Activated T-cell treated with anti-CD3 and anti-CD28 coated beads for 4 hours (primary cell): ENCODE data around the gene UXT.
"Not testable (repeated sequence)": the region's sequence is repeated elsewhere in the genome, so short reads cannot be mapped to it uniquely, and the experiment has no call there.

Experiments
- DNase-seq: peaks from one replicate; pipeline ENCODE4 v3.0.0-alpha.2; 2020

Gene UXT

DNA sequence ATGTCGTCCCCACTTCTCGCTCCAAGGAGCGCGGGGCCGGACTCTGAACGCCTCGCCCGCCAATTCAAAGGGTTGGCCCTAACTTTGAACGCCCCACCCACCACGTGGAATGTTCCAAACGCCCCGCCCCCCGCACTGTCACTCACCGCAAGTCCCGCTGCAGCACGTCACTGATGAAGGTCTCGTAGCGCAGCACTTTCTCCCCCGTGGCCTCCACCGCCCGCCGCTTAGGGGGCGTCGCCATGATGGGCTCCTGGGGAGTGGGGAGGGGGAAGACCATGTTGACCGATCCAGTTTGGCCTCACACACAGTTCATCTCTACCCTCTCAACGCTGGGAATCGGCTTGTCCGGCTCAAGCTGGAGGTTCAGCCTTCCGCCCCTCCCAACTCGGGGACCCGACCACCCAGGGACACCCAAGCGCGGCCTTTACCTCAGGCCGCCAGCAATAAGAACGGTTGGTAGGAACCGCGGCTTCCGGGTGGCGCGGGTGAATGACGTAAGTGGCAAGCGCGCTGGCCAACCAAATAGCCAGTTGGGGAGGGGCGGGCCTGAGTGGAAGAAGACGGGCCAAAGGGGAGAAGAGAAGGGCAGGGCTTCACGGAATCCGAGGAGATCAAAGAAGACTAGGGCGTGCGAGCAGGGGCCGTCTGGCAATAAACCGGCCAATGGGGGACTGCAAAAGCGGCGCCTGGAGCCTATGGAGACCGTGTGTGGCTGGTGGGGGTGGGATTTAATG lies at the start of gene UXT:
UXT (minus strand) TSS at position 497 of the 737 bp plus-strand sequence; CDS start at position 244, 253 bp downstream.
- DNase-seq, result peak; percentile 85

GRCh38 chrX:47707031-47707780 lies 48.2 kb upstream of the UXT start:
- DNase-seq, result no peak

DNA sequence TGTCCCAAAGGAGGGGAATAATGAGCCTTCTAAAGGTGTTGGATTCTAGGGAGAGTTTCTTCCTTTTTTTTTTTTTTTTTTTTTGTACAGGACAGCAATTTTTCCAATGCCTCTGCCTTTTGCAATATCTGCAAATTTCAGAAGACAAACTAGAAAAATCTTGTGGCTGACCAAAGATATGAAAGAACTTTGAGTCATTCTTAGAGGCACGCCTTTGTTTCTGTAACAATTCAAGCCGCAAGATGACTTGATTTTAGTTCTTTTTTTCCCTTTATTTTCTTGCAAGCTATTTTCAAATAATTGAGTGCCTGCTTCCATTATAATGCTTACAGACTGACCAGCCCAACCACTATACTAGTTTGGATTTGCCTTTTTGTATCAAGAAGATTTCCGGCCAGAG lies 47.6 kb upstream of the UXT start:
- no peak for DNase-seq

DNA sequence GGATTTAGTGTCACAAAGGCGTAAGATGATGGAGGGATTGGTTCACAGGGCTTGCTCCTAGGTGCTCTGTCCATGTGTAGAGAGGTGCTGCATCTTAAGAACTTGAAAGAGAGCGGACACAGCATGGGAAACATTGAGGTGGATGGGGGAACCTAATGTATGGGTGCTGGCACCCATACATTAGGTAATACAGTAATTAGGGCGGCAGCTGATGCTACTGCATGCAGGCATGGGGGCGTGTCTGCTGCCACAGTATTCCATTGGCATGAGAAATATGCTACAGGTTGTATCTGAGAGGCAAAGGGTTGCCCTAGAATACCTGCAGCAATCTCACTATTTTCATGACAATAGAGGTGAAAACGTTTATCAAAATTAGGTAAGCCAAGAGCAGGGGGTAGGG lies 45.8 kb upstream of the UXT start:
- no peak for DNase-seq

DNA sequence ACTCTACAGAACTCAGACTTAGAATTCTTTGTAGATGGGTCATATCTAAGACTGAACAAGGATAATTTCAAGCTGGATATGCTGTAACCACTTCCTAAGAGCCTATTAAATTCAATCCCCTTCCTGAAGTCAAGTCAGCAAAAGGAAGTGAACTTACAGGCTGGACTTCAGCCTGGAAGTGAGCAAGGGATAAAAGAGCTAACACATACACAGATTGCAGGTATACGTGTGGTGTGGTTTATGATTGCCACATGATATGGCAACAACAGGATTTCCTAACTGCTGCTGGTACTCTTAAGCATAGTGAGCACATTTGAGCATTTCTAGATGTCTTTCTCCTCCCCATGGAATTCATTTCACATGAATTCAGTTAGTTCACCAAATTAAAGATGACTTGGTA lies 38.2 kb upstream of the UXT start:
- no peak for DNase-seq

DNA sequence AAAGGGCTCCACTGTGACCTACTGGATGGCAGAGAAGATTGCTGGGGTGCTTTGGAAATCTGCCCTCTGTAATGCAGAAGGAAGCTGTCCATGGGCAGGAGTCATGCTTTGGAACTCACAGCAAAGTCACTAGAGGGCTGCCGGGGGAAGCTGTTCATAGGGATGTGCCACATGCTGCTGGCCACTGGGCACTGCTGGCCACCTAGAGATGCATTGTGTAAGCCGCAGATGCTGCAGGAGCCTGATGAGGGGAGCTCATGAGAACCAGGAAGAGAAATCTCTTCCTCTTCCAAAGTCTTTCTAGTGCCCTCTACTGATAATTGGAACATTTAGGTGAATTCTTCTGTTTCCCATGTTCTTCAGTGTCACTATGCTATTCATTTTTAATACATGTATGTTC lies 31.2 kb upstream of the UXT start:
- no peak for DNase-seq

DNA sequence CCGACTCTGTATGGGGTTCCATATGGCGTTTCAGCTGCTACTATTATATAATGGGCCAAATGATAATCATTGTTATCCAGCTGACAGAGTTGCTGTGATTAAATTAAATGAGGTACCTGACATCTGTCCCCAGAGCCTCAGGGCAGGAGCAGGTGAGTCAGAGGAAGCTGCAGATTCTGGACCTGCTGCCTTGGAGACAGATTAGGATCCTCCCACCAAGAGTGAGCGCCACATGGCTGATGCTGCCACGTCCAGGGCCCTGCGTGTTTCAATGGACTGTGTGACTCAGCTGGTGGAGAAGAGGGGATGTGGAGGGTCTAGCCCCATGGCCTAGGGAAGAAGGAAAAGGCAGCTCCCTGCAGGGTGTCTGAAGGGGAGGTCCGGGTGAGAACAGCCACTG lies 28.3 kb upstream of the UXT start:
- no peak for DNase-seq

DNA sequence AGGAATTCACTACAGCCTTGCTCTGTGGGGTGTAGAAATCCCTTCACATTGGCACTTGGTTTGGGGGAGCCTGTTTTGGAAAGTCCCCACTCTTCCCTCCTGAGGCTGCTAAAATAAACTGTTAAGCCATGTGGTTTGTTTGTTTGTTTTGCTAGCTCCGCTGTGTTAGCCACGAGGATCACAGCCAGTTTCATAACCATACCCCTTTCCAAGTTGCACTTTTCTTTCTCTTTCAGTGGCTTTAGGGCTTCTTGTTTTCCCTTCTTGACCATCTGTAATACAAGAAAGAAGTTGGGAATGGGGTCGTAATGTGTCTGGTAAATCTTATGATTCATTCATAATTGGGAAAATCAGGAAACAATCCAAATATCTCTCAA lies 24.8 kb upstream of the UXT start:
- DNase-seq, result no peak

DNA sequence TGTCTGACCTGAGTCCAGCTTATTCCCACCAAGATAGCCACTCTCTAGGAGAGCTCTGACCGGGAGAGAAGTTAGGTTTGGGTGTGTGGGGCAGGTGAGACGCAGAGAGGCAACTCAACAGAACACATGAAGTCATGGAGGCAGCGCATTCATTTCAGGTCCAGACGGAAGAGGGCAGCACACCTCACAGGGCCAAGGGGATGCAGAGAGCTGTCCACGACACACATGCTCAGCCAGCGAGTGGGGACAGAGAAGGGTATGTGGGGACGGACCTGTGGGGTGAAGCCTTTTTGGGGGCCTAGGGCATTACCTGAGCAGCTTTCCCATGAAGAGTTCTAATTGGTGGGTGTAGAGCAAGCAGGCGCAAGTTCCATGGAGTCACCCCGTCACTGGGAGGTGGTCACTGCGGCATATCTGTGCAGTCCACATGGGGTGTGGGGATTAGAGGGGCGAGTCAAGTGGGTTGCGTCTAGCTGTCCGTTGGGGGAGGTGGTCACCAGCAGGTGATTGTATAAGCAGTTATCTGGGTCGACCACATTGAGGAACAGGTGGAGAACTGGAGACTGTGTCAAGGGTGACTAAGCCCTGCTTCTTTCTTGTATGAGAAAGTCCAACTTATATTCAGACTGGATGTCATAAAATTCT lies 24.3 kb upstream of the UXT start:
- DNase-seq, result no peak

GRCh38 chrX:47675959-47676859 lies 17.2 kb upstream of the UXT start:
- not testable (repeated sequence) for DNase-seq

DNA sequence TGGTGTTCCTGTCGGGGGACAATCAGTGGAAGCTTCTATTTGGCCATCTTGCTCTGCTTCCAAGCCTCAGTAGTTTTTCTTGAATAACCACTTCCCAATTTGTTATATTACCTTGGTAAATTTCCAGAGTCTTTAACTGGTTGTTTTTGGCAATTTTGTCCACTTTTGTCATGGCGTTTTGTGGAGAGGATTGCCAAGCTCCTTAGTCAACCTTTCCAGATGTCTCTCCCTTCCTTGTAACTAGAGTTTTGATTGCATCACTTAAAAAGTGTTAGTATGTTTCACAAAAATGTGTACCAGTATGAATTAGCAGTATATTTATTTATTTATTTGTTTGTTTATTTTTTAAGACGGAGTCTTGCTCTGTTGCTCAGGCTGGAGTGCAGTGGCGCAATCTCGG lies 15.8 kb upstream of the UXT start:
- no peak for DNase-seq

DNA sequence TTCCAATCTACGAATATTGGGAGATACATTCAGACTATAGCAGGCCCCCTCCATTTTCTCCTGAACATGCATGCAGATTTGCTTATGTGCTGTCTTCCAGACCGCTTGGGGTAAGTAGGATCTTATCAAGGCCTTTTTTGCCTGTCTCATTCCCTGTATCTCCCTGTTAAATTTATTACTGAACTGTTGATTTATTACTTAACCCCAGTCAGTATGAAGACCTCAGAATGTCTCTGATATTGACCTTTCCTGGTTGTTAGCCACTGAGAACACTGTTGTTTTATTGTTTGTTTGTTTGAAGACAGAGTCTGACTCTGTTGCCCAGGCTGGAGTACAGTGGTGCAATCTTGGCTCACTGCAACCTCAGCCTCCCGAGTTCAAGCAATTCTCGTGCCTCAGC lies 6.8 kb upstream of the UXT start:
- not testable (repeated sequence) for DNase-seq

GRCh38 chrX:47664737-47665136 lies 5.8 kb upstream of the UXT start:
- no peak for DNase-seq

DNA sequence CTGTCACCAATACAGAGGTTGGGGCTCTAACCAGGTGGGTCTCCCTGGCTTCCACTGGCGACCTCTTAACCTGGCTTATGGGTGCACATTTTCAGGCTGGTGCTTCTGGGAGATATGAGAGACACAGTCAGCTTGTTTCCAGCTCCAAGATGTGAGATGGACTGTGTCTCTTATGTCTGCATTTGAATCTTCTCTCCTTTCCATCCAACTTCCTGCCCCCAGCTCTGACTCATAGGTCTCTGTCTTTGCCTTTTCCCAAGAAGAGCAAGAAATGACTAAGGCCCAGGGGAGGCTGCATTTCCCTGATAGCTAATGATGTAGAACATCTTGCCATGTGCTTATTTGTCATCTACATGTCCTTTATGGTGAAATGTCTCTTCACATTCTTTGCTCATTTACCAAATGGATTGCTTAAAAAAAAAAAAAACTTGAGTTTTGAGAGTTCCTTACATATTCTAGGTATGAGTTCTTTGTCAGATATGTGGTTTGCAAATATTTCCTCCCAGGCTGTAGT lies 3.2 kb upstream of the UXT start:
- DNase-seq, result no peak

DNA sequence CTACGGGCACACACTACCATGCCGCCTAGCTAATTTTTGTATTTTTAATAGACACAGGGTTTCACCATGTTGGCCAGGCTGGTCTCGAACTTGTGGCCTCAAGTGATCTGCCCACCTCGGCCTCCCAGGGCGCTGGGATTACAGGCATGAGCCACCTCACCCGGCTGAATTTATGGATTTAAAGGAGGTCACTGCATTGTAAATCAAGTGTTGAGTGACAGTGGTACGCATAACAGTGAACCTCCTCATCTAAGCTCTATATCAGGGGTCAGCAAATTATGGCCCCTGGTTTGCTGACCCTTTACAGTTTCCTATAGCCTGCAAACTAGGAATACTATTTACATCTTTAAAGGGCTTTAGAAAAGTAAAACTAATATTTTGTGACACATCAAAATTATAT lies 2.6 kb upstream of the UXT start:
- no peak for DNase-seq

- no peak for DNase-seq
Observed at GRCh38 chrX:47659421-47659726, 394 bp upstream of the UXT start.

GRCh38 chrX:47658301-47658683 lies 688 bp downstream of the UXT start:
- no peak for DNase-seq

DNA sequence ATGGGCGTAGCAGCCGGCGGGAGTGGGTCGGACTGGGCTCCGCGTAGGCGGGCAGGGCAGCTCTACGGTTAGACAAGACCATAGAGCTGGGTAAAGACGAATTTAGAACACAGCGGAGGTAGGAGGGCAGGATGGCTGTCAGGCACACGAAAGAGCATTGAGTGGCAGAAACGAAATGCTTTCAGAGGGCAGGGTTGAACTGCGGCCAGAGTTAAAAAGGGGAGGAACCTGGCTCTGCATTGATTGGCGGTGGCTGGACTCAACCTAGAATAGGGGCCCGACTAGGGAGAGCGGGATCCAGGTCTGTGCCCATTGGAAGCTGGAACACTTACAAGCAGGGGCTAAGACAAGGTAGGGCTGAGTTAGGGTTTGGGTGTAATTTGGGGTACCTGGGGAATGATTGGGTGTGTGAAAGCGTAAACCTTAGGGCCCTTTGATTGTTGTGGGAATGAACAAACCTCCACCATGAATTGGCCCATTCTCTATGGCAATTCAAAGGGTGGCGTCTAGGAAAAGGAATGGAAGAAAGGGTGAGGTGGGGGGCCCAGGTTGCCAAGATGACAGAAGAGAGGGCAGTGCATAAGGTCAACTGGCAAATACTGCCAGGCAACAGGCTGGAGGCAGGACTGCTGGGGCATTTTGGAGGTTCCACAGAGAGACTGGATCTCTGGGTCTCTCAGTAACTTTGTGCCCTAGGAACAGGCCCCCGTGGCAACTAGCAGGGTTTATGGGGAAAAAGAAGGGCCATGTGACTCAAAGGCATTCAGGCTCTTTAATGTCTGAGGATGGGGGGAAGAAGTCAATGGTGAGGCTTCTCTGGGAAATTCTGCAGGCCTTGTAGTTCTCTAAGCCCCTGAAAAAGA lies 7.7 kb downstream of the UXT start:
- DNase-seq, result no peak

DNA sequence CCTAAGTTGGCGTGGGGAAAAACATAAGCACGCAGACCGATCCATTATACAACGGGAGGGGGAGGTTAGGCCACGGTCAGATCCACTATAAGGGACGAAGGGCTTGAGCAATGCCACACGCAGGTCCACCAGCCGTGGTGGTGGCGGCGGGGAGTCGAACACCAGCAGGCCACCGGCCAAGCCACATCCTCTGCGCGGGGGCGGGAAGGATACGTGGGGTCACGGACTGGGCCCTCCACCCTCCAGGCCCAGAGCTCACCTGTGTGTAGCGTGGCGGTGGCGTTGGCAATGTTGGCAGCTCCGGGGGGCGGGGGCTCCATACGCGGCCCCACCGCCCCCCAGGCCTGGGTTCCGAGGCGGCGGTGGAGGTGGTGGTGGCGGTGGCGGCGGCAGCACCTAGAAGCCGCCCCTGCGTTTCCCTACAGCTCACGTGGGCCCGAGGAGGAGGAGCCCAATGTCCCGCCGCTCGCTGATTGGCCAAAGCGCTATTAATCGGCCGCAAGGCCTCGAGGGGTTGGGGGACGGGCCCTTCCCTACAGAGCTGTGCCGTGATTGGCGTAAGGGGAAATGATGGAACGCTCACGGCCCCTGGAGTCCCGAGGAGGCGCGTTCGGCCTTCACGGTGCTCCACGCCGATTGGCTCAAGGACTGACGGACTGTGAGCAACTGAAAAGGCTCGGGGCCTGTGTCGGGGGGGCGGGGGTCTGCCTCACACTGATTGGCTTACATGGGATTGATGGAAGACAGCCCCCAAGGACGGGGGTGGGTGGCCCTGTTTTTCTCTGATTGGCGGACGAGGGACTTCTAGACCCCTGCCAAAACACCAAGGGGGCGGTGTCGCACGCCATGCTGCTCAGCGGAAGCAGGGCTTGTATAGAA lies 8.6 kb downstream of the UXT start, which contains the start of gene ELK1:
ELK1 (minus strand) TSS at position 400 of the 879 bp plus-strand sequence. CDS start 9,122 bp downstream, outside the sequence.
- peak; percentile 76 for DNase-seq

- DNase-seq, result no peak
Observed at GRCh38 chrX:47649781-47650163, 9.2 kb downstream of the UXT start.

DNA sequence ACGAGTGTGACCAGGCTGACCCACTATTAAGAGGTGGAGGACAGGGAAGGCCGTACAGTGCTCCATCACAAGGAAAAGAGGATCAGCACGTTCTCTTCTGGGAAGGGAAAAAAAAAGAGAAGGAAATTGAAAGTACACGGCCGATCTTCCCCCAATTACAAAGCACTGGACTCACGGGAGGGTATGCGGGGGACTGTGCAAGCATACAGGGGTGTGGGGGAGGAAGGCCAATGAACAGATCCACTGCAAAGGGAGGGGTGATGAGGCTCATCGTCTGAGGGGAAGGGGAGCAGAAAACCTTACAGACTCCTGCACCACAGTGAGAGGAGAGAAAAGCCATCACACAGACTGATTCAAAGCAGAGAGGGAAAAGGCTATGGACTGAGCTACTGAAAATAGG lies 9.7 kb downstream of the UXT start:
- DNase-seq, result no peak
